Measurements from ENCODE around the gene VWF.

VWF gene

DNA sequence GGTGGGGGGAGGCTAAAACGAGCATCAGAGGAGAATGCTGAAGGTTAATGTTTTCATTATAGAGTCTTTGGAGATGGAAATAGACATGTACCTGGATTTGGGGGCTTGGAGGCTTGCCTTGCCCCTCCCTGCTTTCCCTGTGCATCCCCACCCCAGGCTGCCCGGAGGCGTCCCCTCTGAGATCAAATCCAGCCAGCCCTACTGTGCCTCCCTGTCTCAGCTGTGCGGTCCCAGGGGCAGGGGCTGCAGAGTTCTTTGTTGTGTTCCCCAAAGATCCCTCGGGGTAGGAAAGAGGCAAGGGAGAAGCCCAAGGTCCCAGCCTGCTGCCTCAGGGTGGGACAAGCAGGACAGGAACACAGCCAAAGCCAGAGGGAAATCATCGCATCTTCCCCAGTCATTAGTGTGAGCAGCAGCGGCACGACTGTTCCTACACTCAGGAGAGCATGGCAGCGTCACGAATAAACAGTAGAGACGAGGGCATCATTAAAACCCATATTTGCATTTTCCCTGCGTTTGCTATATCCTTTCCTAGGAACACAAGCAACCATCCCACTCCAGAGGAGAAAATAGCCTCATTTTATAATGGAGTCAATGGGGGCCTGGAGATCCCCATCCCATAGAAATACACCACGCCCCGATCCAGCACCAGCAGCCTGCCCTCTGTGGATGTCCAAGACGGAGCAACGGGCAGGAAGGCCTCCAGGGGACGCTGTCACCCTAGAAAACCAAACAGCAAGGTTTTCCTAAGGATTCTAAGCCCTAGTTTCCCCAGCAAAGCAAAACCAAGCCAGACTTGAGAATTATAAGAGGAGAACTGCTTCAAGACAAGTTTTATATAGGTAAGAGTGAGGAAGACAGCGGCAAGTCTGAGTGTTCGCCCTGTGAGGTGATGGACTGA, 211.8 kb downstream of the VWF start:
- no peak for DNase-seq (ENCODE audit: low read depth in 2 of 2)

DNA sequence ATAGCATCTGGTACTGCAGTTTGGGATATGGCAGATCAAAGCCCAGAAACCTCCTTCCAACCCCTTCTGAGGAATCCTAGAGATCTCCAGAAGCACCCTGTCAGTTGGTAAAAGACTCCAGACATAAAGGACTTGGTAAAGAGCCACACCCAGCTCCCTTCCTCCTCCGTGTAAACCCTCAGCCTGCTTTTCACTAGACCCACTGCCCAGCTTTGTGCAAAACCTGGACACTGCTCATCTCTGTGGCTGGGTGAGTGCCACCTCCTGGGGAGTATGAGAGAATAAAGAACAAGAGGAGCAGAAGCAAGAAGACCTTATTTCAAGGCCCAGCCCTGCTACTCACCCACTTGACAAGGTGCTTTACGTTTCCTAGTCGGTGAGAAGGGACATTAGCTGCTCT, 212.5 kb downstream of the VWF start:
- DNase-seq (ENCODE audit: low read depth in 2 of 2) = no peak

DNA sequence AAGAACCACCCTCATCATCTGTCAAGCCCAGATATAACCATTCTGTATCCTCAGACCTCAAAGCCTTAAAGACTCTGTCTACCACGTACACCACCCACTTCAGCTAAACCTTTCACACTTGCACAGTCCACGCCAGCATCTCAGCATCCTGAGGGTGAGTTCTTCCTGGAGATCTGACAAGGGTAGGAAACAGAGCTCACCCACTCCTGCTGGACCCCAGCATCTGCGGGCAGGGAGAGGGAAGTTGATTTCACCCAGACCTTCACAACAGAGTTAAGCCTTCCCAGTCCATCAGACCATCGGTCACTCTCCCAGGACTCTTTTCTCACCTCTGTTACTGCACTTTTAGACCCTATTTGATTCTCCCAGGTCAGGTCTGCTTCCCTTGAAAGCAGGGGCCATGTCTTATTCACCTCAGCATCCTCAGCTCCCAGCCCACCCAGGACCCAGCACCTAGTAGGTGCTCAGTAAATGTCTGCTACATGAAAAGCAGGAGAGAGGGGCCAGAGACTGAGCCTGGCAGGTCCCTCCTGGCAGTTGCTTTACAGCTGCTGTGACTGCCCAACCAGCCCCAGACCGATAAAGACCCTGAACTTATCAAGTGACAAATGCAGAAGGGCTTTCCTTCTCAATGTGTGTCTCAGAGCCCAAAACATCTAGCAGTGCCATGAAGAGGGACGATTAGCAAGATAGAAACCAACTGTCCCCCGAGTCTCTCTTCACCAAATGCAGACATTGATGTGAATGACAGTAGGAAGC, 213.5 kb downstream of the VWF start:
- DNase-seq (ENCODE audit: low read depth in 2 of 2) = no peak

DNA sequence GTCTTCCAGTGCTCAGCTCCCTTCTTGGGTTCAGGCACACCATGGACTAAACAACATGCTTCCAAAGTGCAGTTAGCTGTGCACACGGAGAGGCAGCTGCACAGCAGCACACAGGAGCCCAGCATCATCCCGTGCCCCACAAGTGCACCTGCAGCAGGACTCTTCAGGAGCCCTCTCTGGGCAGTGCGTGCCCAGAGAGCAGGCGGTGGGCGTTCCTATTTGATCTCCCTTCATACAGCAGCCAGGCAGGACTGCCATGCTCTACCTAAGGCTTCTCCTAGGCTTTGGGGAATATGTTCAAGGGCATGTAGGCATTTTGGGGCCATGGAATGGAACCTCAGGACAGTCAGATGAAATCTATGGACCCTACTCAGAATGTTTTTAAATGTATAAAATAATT, 214.9 kb downstream of the VWF start:
- DNase-seq (ENCODE audit: low read depth in 2 of 2) = no peak

DNA sequence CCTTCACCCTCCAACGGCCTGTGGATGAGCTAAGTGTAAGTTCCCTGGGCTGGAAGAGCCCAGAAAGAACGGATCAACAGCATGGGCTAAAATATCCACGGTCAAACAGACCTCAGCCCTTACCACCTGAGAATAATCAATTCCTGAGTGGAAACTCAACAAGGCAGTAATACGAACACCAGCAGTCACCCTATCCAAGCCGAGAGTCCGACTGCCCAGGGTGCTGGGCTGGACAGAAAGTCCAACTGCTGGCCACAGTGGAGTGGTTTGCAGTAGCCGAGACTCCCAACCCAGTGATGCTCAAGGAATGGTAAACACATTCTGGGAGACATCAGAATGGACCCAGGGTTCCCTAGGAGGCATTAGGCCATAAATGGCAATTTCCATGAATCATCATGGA, 216.2 kb downstream of the VWF start:
- no peak for DNase-seq (ENCODE audit: low read depth in 2 of 2)

DNA sequence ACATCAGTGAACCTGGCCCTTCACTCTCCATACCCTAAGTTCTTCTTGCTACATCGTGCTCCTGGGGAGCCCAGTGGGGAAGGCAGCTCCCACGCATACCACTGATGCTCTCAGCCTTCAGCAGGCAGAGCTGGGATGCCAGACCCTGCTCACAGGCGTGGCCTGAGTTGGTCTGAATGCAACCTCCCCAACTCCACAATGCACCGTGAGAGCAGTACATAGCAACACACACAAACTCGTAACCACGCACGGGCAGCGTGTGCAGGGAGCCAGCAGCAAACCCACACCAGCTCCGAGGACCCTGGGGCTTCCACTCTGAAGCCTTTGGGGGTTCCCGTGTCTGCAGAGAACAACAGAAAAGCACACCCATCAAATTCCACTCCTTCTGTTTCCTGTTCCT, 216.7 kb downstream of the VWF start:
- DNase-seq (ENCODE audit: low read depth in 2 of 2) = no peak

DNA sequence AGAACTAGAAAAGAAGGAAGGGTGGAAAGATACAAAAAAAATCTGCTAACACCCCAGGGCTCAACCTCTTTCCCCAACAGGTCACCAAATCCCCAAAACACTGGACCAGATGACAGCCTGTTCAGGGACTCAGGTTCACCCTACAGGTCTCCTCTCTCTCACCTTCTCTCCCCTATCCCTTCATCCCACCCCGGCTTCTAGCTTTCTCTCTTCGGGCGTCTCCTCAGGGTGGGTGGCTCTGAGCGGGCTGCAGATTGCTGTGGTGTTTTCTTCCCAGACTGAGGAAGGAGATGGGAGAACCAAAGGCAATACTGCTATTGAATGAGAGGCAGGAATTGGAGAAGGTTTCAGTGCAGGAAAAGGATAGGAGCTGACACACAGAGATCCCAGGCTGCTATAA, 218.7 kb downstream of the VWF start:
- DNase-seq (ENCODE audit: low read depth in 2 of 2) = no peak

DNA sequence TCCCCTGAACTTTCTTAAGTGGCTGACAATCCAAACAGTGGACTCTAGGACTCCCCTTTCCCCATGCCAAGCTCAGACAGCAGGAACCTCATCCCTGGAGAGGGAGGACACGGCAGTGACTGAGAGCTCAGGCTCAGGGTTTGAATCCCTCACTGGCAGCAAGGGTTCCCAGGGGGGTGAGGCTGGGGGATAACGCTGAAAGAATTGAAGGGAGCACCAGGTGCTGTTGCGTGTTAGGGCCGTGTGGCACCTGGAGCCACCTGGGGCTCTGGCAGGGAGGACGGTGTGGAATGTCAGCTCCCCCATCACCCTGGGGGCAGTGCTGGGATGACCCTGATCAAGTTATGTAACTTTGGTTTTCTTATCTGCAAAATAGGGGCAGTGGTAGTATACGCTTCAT, 219.5 kb downstream of the VWF start:
- no peak for DNase-seq (ENCODE audit: low read depth in 2 of 2)

DNA sequence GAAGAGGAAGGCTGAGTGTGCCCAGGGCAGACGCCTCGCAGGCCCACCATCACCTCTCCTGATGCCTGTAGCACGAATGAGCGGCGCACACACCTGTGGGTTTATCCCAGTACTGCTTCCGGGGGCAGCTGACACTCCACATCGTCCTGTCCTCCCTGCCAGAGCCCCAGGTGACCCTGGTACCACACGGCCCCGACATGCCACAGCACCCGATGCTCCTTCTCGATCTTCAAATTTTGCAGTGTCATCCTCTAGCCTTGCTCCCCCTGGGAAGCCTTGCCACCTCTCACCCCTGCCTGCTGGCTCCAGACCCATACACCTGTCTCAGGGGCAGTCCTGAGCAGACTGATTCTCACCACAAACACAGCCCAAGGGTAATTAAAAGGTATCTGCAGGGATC, 220.0 kb downstream of the VWF start:
- DNase-seq (ENCODE audit: low read depth in 2 of 2) = no peak

DNA sequence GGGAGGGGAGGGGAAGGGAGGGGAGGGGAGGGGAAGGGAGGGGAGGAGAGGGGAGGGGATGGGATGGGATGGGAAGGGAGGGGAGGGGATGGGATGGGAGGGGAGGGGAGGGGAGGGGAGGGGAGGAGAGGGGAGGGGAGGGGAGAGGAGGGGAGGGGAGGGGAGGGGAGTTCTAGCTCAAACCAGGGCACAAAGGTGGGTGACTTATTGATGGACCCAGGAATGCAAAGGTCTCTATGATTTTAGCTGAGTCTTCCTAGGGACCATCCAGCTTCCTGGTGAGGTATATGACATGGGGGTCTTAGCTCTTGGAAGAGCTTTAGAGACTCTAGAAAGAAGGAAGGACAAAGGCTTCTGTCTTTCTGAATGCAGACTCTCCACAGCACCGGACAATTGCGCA, 221.7 kb downstream of the VWF start:
- no peak for DNase-seq (ENCODE audit: low read depth in 2 of 2)

DNA sequence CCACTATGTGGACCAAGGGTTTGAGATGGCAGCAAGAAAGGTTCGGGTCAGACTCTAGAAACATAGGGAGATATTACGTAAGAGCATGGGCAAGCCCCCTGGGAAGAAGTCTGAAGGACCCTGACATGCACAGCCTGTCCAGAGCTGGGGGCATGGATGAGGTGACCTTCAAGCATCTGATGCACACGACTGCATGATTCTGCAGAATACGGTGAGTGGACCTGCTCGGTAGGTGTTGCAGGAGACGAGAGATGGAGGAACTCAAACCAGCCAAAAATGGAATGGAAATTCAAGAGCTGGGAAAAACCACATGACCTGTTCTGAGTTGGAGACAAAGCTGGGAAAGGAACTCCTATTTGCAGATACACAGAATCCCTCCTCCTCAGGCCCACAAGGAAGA, 223.1 kb downstream of the VWF start:
- DNase-seq (ENCODE audit: low read depth in 2 of 2) = no peak

DNA sequence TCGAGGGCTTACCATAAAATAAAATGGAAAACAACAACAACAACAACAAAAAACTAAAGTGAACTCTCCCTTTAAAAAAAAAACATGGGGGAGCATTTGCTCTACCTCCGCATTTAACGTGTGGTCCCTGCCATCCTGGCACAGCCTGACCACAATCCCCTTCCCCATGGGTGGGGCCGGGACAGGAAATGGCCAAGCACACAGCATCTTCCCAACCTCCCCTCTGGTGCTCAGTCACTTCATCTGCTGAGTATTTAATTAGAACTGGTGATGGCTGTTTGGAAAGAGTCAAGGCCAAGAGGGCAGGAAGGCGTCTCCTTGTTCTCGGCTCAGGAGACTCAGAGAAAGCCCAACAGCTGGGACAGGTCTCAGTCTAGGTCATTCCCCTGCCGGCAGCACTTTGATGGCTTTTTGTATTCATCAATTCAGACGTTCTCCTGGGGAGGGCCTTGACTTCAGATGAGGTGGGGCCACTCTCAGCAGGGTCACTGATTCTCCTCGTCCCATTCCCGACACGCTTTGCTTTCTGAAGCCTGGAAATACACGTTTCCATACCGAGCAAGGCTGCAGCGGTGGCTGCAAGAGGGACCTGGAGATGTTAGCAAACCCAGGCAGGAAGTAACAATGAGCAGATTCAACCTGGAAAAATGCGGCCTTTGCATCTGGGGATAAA, 223.8 kb downstream of the VWF start:
- no peak for DNase-seq (ENCODE audit: low read depth in 2 of 2)

DNA sequence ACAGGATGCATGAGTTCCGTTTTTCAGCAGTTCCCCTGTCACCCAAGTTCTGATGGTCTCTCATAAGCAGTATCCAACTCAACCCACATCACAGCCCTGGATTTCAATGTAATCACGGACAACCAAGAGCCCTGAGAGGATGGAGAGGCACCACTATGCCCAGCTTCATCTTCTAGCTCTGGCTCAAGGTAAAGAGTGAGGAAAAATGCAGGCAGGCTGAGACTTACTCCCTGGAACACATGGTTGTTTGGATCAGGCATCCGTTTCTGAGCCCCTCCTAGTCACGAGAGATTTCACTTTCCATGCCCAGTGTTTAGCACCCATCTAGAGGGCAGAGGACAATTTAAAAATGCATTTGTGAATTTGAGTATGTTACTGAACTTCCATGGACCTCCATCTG, 224.4 kb downstream of the VWF start:
- no peak for DNase-seq (ENCODE audit: low read depth in 2 of 2)

DNA sequence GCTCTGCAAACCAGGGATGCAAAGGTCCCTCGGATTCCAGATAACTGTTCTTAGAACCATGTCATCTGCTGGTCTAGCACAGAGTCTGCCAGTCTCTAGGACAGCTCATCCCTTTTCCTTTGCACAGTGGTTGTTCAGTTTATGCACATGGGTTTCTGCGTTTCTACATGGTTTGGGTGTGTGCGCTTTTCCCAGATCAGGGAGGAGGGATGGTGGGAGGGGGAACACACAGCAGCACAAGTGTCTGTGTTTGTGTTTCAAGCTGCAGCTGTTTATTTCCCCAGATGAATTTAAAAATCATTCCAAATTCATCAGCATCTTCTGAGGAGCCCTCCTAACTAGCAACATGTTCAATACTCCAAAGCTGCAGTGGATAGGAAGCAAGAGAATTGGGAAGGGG, 224.8 kb downstream of the VWF start:
- DNase-seq (ENCODE audit: low read depth in 2 of 2) = no peak

DNA sequence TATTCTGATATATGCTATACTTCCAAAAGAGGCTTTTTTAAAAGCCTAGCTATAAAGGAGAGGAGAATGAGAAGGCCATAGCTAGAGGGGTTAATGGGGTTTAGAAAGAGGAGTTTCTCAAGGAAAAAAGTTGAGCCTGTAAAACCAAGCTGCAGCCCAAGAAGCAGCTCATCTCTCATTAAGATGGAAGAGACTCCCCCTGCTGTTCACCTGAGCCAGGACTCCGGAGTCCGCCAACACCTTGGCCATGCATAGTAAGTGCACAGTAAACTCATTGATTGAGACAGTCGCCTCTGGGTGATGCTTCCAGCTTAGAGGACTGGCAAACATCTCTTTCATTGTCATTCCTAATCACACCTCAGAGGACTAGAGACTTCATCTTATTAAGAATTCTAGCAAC, 225.6 kb downstream of the VWF start:
- no peak for DNase-seq (ENCODE audit: low read depth in 2 of 2)
